ENCODE measurements around the gene ABLIM2. TPM values are rescaled to one million over a fixed set of nuclear protein-coding genes. Genes with fewer than 3 reads are reported as not detected.

Gene ABLIM2
- total and polyA plus RNA-seq, 2 donors (not counting 1 experiment from before 2014, with no cell fraction given) = 3.3 to 79.0 TPM

GRCh38 chr4:7941111-7941964, 217.3 kb downstream of the ABLIM2 start:
- Mint-ChIP-seq H3K4me1 (peaks cover 8% of the 10 kb centered on the region), H3K27ac (no peak overlapping the region), H3K27me3 (peaks cover 44% of the 10 kb centered on the region), H3K4me3 (peak overlapping the region; percentile 24), H3K9me3 (ENCODE audit: insufficient read depth) (no peaks in the 10 kb centered on the region)
- H3K4me3 ChIP-seq (ENCODE audit: control extremely low read depth in 1 of 5, extremely low read depth in 1 of 5, insufficient read depth in 1 of 5, low read depth in 2 of 5, low read length in 4 of 5) = no peak overlapping the region
- POLR2A ChIA-PET = no interaction called here
- no peak overlapping the region for H3K27ac ChIP-seq (ENCODE audit: low read length in 2 of 2)
- TF ChIP-seq EZH2 (IDR thresholded peaks at IDR 0.05; ENCODE audit: borderline replicate concordance, insufficient read depth, low read depth, low read length, poor library complexity, severe bottlenecking) = no peak
- no peak for TF ChIP-seq CTCF (IDR thresholded peaks at IDR 0.05)
- CTCF ChIA-PET = no interaction called here
- peaks cover 0 to 15% (median 3%) of the 10 kb centered on the region in 3 donors for H3K9me3 ChIP-seq (ENCODE audit: control extremely low read depth in 1 of 3, control insufficient read depth in 2 of 3, insufficient read depth in 1 of 3, low read length in 2 of 3)
- intact Hi-C loops (cut with micrococcal nuclease) = no loop called here
- ATAC-seq (ENCODE audit: low read depth) (no peak), DNase-seq (no peak)
- peaks cover 10 to 17% of the 10 kb centered on the region in 2 donors for H3K4me1 ChIP-seq (ENCODE audit: control insufficient read depth in 2 of 2, insufficient read depth in 2 of 2, low read length in 2 of 2)
- peaks cover 0 to 22% (median 13%) of the 10 kb centered on the region in 4 experiments for H3K27me3 ChIP-seq (replicated peaks in 1 of 4; ENCODE audit: control extremely low read depth in 1 of 4, control insufficient read depth in 3 of 4, insufficient read depth in 4 of 4, low read length in 3 of 4)
- H3K79me2 ChIP-seq (ENCODE audit: control insufficient read depth, insufficient read depth, low read length) = no peaks in the 10 kb centered on the region
- H3K36me3 ChIP-seq (replicated peaks in 1 of 2; ENCODE audit: control extremely low read depth in 1 of 2, control insufficient read depth in 1 of 2, extremely low read depth in 1 of 2, insufficient read depth in 2 of 2, low read length in 1 of 2) = no peaks in the 10 kb centered on the region
- H4K20me1 ChIP-seq (ENCODE audit: control insufficient read depth, insufficient read depth, low read length, poor library complexity, severe bottlenecking) = no peaks in the 10 kb centered on the region
- 84% methylated on average over 9 of the region's 11 CpGs for WGBS (ENCODE audit: insufficient coverage)
- H3K9ac ChIP-seq (ENCODE audit: low read length) = no peak overlapping the region
- H3K4me2 ChIP-seq (replicated peaks; ENCODE audit: low read depth, low read length, poor library complexity, severe bottlenecking) = no peak overlapping the region
- H2AFZ ChIP-seq (ENCODE audit: insufficient read depth, low read depth, low read length, poor library complexity, severe bottlenecking) = no peak overlapping the region
